ENCODE measurements around the gene NUDT16L1. TPM values are rescaled to one million over a fixed set of nuclear protein-coding genes. Genes with fewer than 3 reads are reported as not detected.

The NUDT16L1 gene
- total RNA-seq, 2 experiments from 2014 or later: 40.7 to 42.7 TPM

DNA sequence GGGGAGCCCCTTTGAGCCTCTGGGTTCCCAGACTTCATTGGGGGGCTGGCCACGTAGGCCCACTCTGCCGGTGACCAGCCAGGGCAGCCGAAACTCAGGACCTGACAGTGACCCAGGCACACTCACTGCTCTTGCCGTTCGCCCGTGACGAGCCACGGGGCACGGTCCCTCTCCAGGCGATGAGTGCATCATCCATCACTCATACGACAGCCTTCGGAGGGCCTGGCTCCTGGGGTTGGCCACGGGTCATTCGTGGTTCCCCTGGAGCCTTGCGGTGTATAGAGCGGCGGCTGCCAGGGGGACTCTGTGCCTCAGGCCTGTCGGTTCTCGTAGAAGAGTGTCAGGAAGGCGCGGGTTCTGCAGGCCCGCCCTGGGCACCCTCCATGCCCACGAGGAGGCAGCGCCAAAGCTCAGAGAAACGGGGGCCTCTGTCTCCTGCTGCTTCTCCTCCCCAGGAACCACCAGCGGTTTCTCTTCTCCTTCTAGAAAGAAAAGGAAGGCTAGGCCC is 11.2 kb upstream of the NUDT16L1 start:
- Mint-ChIP-seq H3K9me3 (no peaks in the 10 kb centered on the region), H3K36me3 (peaks cover 10% of the 10 kb centered on the region), H3K27ac (peak overlapping the region; percentile 86), H3K4me3 (peak overlapping the region; percentile 57), H3K4me1 (peaks cover 17% of the 10 kb centered on the region), H3K27me3 (no peaks in the 10 kb centered on the region)
- no peak for DNase-seq
- POLR2A ChIA-PET: interaction anchor here (1.1 to 2.7 kb wide), 2 partner anchors 10 to 52 kb away, joined by 4 to 8 read pairs; partner anchors contain the start of genes ANKS3 and DNAAF8
- no peak for ATAC-seq (ENCODE audit: low read depth)

- H3K36me3 Mint-ChIP-seq: peaks cover 10% of the 10 kb centered on the region
- H3K27me3 Mint-ChIP-seq: no peaks in the 10 kb centered on the region
- H3K9me3 Mint-ChIP-seq: no peaks in the 10 kb centered on the region
- H3K4me3 Mint-ChIP-seq: no peak overlapping the region
- peak overlapping the region; percentile 86 for H3K27ac Mint-ChIP-seq
- DNase-seq (peak; percentile 65), ATAC-seq (ENCODE audit: low read depth) (peak; percentile 38)
- peaks cover 16% of the 10 kb centered on the region for H3K4me1 Mint-ChIP-seq
- POLR2A ChIA-PET: interaction anchor here (0.7 to 2.7 kb wide), 3 partner anchors 9 to 52 kb away, joined by 3 to 8 read pairs (median 4); partner anchors contain the start of genes ANKS3 and DNAAF8
These were observed 10.6 kb upstream of the NUDT16L1 start for GRCh38 chr16:4682616-4683254.

DNA sequence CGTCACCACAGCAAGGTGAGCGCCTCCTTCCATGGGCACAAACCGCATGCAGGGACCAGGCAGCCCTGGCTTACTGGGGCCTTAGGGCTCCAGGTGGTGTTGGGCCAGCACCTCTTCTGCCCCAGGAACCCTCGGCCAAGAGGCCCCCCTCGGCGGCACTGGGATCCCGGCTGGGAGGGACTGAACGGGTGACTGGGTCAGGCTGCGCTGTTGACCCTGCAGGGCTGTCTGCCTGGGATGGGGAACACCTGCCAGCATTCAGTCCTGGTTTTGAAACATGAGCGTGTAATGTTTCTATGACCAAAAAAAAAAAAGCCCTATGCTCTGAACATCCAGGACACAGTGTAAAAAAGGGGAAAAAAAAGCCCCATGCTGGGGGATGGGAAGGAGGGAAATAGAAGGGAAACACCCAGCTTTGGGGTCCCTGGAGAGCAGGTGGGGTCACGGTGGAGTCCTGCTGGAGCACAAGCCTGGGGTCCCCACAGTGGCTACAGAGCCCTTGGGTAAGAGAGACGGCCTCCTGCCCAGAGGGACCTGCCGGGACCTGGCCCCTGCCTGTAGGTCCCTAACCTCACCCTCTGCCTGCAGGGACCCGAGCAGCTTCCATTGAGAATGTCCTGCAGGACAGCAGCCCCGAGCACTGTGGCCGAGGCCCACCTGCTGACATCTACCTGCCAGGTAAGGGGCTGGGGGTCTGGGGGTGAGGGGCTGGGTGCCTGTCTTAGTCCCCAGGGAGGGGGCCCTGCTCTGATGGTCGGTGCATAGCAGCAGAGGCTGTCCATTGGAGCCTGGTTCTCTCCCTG is 9.9 kb upstream of the NUDT16L1 start:
- no peaks in the 10 kb centered on the region for H3K9me3 Mint-ChIP-seq
- ATAC-seq (ENCODE audit: low read depth) (no peak), DNase-seq (no peak)
- no peak overlapping the region for H3K4me3 Mint-ChIP-seq
- H3K27me3 Mint-ChIP-seq: no peaks in the 10 kb centered on the region
- H3K36me3 Mint-ChIP-seq: peaks cover 5% of the 10 kb centered on the region
- peak overlapping the region; percentile 9 for H3K27ac Mint-ChIP-seq
- POLR2A ChIA-PET: interaction anchor here (0.7 to 2.7 kb wide), 3 partner anchors 8 to 51 kb away, joined by 3 to 8 read pairs (median 4); partner anchors contain the start of genes ANKS3 and DNAAF8
- peaks cover 11% of the 10 kb centered on the region for H3K4me1 Mint-ChIP-seq

- Mint-ChIP-seq H3K27ac (no peak overlapping the region), H3K36me3 (peaks cover 5% of the 10 kb centered on the region), H3K4me3 (no peak overlapping the region), H3K27me3 (no peaks in the 10 kb centered on the region), H3K9me3 (no peaks in the 10 kb centered on the region), H3K4me1 (peaks cover 6% of the 10 kb centered on the region)
- ATAC-seq (ENCODE audit: low read depth): no peak
- POLR2A ChIA-PET: interaction anchor here (1.0 to 1.3 kb wide), 2 partner anchors 10 to 15 kb away, joined by 4 read pairs; no protein-coding TSS in a partner anchor
- no peak for DNase-seq
These were observed 9.2 kb upstream of the NUDT16L1 start for GRCh38 chr16:4684058-4684715.

DNA sequence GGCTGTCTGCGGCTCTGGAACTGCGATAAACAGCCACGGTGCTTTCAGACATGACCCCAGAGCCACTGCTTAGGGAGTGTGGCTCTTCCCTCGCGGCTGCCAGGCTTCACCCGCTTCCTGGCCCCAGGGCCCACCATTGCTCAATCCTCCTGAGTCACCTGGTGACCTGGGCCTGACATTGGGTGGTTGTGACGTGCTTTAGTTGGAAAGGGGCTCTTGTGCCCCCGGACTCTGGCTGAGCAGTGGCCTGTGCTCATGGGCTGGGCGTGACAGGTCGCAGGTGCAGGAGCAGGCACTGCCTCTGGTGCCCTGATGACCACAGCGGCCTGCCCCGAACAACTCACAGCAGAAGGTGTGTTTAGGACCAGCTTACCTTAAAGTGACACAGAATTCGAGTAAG is 8.6 kb upstream of the NUDT16L1 start:
- Mint-ChIP-seq H3K36me3 (peaks cover 5% of the 10 kb centered on the region), H3K27me3 (no peaks in the 10 kb centered on the region), H3K4me1 (peaks cover 5% of the 10 kb centered on the region), H3K27ac (peak overlapping the region; percentile 70), H3K4me3 (no peak overlapping the region), H3K9me3 (no peaks in the 10 kb centered on the region)
- POLR2A ChIA-PET: interaction anchor here (1.0 to 1.3 kb wide), 2 partner anchors 9 to 16 kb away, joined by 4 read pairs; no protein-coding TSS in a partner anchor
- no peak for DNase-seq
- no peak for ATAC-seq (ENCODE audit: low read depth)

- ATAC-seq (ENCODE audit: low read depth): no peak
- POLR2A ChIA-PET: interaction anchor here (1.0 to 1.3 kb wide), 2 partner anchors 8 to 16 kb away, joined by 4 read pairs; no protein-coding TSS in a partner anchor
- H3K4me1 Mint-ChIP-seq: peaks cover 5% of the 10 kb centered on the region
- DNase-seq: no peak
- no peaks in the 10 kb centered on the region for H3K27me3 Mint-ChIP-seq
- no peak overlapping the region for H3K27ac Mint-ChIP-seq
- H3K9me3 Mint-ChIP-seq: no peaks in the 10 kb centered on the region
- H3K36me3 Mint-ChIP-seq: peaks cover 5% of the 10 kb centered on the region
- H3K4me3 Mint-ChIP-seq: no peak overlapping the region
These were observed 8.1 kb upstream of the NUDT16L1 start for GRCh38 chr16:4685292-4685691.

GRCh38 chr16:4685776-4686496 is 7.4 kb upstream of the NUDT16L1 start:
- DNase-seq (no peak), ATAC-seq (ENCODE audit: low read depth) (no peak)
- Mint-ChIP-seq H3K4me3 (no peak overlapping the region), H3K4me1 (peaks cover 5% of the 10 kb centered on the region), H3K27me3 (no peaks in the 10 kb centered on the region), H3K27ac (no peak overlapping the region), H3K36me3 (peaks cover 7% of the 10 kb centered on the region), H3K9me3 (no peaks in the 10 kb centered on the region)
- POLR2A ChIA-PET: no interaction called here

GRCh38 chr16:4686497-4687210 is 6.7 kb upstream of the NUDT16L1 start:
- no peak overlapping the region for H3K4me3 Mint-ChIP-seq
- H3K27me3 Mint-ChIP-seq: no peaks in the 10 kb centered on the region
- peaks cover 7% of the 10 kb centered on the region for H3K36me3 Mint-ChIP-seq
- H3K4me1 Mint-ChIP-seq: peaks cover 4% of the 10 kb centered on the region
- no peak overlapping the region for H3K27ac Mint-ChIP-seq
- ATAC-seq (ENCODE audit: low read depth): no peak
- no peak for DNase-seq
- POLR2A ChIA-PET: no interaction called here
- H3K9me3 Mint-ChIP-seq: no peaks in the 10 kb centered on the region

GRCh38 chr16:4687416-4687815 is 5.9 kb upstream of the NUDT16L1 start:
- H3K27ac Mint-ChIP-seq: no peak overlapping the region
- DNase-seq (no peak), ATAC-seq (ENCODE audit: low read depth) (no peak)
- H3K36me3 Mint-ChIP-seq: peaks cover 7% of the 10 kb centered on the region
- no peaks in the 10 kb centered on the region for H3K9me3 Mint-ChIP-seq
- no peak overlapping the region for H3K4me3 Mint-ChIP-seq
- POLR2A ChIA-PET: no interaction called here
- H3K27me3 Mint-ChIP-seq: no peaks in the 10 kb centered on the region
- peaks cover 5% of the 10 kb centered on the region for H3K4me1 Mint-ChIP-seq

DNA sequence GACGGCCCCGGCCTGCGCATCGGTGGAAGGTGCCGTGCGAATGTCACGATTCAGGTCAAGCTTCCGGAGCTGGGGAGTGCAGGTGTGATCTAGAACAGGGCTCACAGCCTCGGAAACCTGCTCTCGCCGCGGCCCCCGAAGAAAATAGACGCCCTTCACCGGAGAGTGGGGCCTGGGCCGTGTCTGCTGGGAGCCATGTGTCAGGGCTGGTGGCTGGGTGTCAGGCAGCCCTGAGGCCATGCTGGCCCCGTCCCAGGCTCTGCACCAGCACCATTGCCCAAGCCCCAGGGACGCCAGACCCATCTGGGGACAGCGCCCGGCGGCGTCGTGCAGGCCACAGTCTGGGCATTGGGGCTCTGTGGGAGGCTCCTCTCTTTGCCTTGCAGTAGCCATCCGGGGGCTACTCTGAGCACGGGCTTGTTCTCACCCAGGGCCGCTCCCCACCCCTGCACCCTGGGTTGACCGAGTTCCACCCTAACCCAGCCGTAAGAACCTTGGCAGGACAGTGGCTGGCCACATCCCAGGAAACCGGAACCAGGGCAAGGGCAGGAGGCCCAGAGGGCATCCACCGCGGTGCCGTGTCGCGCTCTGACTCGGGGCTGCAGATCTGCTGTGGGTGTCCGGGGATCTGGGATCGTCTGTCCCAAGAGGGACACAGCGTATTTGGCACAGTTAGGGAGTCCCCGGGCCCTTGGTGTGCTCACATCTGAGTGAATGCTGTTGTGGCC is 5.3 kb upstream of the NUDT16L1 start:
- Mint-ChIP-seq H3K27ac (no peak overlapping the region), H3K4me3 (no peak overlapping the region), H3K36me3 (peaks cover 5% of the 10 kb centered on the region), H3K9me3 (no peaks in the 10 kb centered on the region), H3K4me1 (peaks cover 7% of the 10 kb centered on the region), H3K27me3 (no peaks in the 10 kb centered on the region)
- POLR2A ChIA-PET: no interaction called here
- ATAC-seq (ENCODE audit: low read depth): no peak
- DNase-seq: no peak

DNA sequence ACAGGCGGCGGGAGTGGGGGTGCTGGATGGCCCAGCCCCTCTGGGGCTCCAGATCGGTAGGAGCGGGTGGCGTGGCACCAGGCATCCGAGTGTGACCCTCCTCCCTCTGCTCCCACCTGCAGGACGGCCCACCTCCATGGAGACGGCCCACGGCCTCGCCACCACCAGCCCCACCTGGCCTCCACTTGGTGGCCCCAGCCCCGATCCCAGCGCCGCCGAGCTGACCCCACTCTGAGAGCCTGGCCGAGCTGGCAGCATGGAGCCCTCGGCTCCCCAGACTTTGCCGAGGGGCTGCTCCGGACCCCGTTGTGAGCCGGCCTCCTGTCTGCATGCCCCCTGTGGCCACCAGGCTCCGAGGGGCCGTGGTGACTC is 4.7 kb upstream of the NUDT16L1 start:
- H3K27me3 Mint-ChIP-seq: no peaks in the 10 kb centered on the region
- no peak overlapping the region for H3K27ac Mint-ChIP-seq
- H3K4me1 Mint-ChIP-seq: peaks cover 7% of the 10 kb centered on the region
- no peaks in the 10 kb centered on the region for H3K9me3 Mint-ChIP-seq
- POLR2A ChIA-PET: no interaction called here
- DNase-seq: peak; percentile 19
- no peak for ATAC-seq (ENCODE audit: low read depth)
- H3K4me3 Mint-ChIP-seq: no peak overlapping the region
- H3K36me3 Mint-ChIP-seq: peaks cover 4% of the 10 kb centered on the region

Measured in activated naive CD8-positive, alpha-beta T cell treated with anti-CD3 and anti-CD28 coated beads, Interleukin-2, amount 10 ng/mL, durations not matched to agents 7 days and 5 days (primary cell).